ENCODE data around the gene RASAL3. TPM values are rescaled to one million over a fixed set of nuclear protein-coding genes. Genes with fewer than 3 reads are reported as not detected.
A peak's percentile ranks its signal among the peaks of the same experiment; 100 is the strongest.

Gene RASAL3
- total RNA-seq, 1 experiment from 2014 or later, result 1.1 TPM

- no TSS peak for BruUV-seq (replicated peaks)
- no peaks in the 10 kb centered on the region for H3K27me3 ChIP-seq (replicated peaks; ENCODE audit: insufficient read depth, low read depth, low read length, poor library complexity)
- intact Hi-C loops (cut with micrococcal nuclease; ENCODE audit: unreplicated experiment), result no loop called here
- no peaks in the 10 kb centered on the region for H3K36me3 ChIP-seq (ENCODE audit: insufficient read depth, low read length, poor library complexity, severe bottlenecking)
- ChIA-PET CTCF (no interaction called here), POLR2A (ENCODE audit: low non-redundant PET) (no interaction called here)
- no peak overlapping the region for H3K4me3 ChIP-seq (ENCODE audit: low read depth, low read length, poor library complexity, severe bottlenecking)
- no peak overlapping the region for H3K27ac ChIP-seq (ENCODE audit: low read depth, low read length, poor library complexity, severe bottlenecking)
- DNase-seq (ENCODE audit: low spot score), result peak; percentile 77
- H3K9me3 ChIP-seq (ENCODE audit: low read depth, low read length, poor library complexity, severe bottlenecking), result no peaks in the 10 kb centered on the region
- no peak for TF ChIP-seq EZH2 (IDR thresholded peaks at IDR 0.05; ENCODE audit: borderline replicate concordance, low read depth, low read length, poor library complexity, severe bottlenecking)
- TF ChIP-seq, protein P1, sequence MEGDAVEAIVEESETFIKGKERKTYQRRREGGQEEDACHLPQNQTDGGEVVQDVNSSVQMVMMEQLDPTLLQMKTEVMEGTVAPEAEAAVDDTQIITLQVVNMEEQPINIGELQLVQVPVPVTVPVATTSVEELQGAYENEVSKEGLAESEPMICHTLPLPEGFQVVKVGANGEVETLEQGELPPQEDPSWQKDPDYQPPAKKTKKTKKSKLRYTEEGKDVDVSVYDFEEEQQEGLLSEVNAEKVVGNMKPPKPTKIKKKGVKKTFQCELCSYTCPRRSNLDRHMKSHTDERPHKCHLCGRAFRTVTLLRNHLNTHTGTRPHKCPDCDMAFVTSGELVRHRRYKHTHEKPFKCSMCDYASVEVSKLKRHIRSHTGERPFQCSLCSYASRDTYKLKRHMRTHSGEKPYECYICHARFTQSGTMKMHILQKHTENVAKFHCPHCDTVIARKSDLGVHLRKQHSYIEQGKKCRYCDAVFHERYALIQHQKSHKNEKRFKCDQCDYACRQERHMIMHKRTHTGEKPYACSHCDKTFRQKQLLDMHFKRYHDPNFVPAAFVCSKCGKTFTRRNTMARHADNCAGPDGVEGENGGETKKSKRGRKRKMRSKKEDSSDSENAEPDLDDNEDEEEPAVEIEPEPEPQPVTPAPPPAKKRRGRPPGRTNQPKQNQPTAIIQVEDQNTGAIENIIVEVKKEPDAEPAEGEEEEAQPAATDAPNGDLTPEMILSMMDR (conservative IDR thresholded peaks at IDR 0.05; ENCODE audit: low read depth, low read length), result no peak
- H3K4me1 ChIP-seq (ENCODE audit: insufficient read depth, low read length, poor library complexity, severe bottlenecking), result peaks cover 24% of the 10 kb centered on the region
Measured at GRCh38 chr19:15452111-15453047, 12.0 kb downstream of the RASAL3 start.

GRCh38 chr19:15450528-15450890 lies 13.8 kb downstream of the RASAL3 start:
- Histone ChIP-seq H3K27ac (ENCODE audit: low read depth, low read length, poor library complexity, severe bottlenecking) (no peak overlapping the region), H3K27me3 (replicated peaks; ENCODE audit: insufficient read depth, low read depth, low read length, poor library complexity) (no peaks in the 10 kb centered on the region), H3K4me3 (ENCODE audit: low read depth, low read length, poor library complexity, severe bottlenecking) (no peak overlapping the region), H3K36me3 (ENCODE audit: insufficient read depth, low read length, poor library complexity, severe bottlenecking) (no peaks in the 10 kb centered on the region), H3K9me3 (ENCODE audit: low read depth, low read length, poor library complexity, severe bottlenecking) (no peaks in the 10 kb centered on the region), H3K4me1 (ENCODE audit: insufficient read depth, low read length, poor library complexity, severe bottlenecking) (peaks cover 14% of the 10 kb centered on the region)
- intact Hi-C loops (cut with micrococcal nuclease; ENCODE audit: unreplicated experiment), result no loop called here
- no peak for DNase-seq (ENCODE audit: low spot score)
- TF ChIP-seq, protein P1 (conservative IDR thresholded peaks at IDR 0.05; ENCODE audit: low read depth, low read length), result no peak
- no peak for TF ChIP-seq EZH2 (IDR thresholded peaks at IDR 0.05; ENCODE audit: borderline replicate concordance, low read depth, low read length, poor library complexity, severe bottlenecking)
- no TSS peak for BruUV-seq (replicated peaks)
- ChIA-PET POLR2A (ENCODE audit: low non-redundant PET) (interaction anchor here (0.7 kb wide), 1 partner anchor 11 kb away, joined by 3 read pairs; no protein-coding TSS in a partner anchor), CTCF (no interaction called here)

GRCh38 chr19:15449620-15450527 lies 14.5 kb downstream of the RASAL3 start, which contains the start of gene WIZ:
WIZ (minus strand) TSS chr19:15449956; CDS start chr19:15448307, 1,649 bp downstream.
- no peaks in the 10 kb centered on the region for H3K36me3 ChIP-seq (ENCODE audit: insufficient read depth, low read length, poor library complexity, severe bottlenecking)
- peak within 1 kb of the TSS; percentile 57 for H3K27ac ChIP-seq (ENCODE audit: low read depth, low read length, poor library complexity, severe bottlenecking)
- no TSS peak for BruUV-seq (replicated peaks)
- ChIA-PET POLR2A (ENCODE audit: low non-redundant PET) (interaction anchor here (0.7 kb wide), 1 partner anchor 10 kb away, joined by 3 read pairs; no protein-coding TSS in a partner anchor), CTCF (no interaction called here)
- no peaks in the 10 kb centered on the region for H3K27me3 ChIP-seq (replicated peaks; ENCODE audit: insufficient read depth, low read depth, low read length, poor library complexity)
- H3K4me3 ChIP-seq (ENCODE audit: low read depth, low read length, poor library complexity, severe bottlenecking), result peak within 1 kb of the TSS; percentile 63
- H3K4me1 ChIP-seq (ENCODE audit: insufficient read depth, low read length, poor library complexity, severe bottlenecking), result peaks cover 14% of the 10 kb centered on the region
- intact Hi-C loops (cut with micrococcal nuclease; ENCODE audit: unreplicated experiment), result no loop called here
- no peaks in the 10 kb centered on the region for H3K9me3 ChIP-seq (ENCODE audit: low read depth, low read length, poor library complexity, severe bottlenecking)
- TF ChIP-seq, protein P1 (conservative IDR thresholded peaks at IDR 0.05; ENCODE audit: low read depth, low read length), result no peak
- TF ChIP-seq EZH2 (IDR thresholded peaks at IDR 0.05; ENCODE audit: borderline replicate concordance, low read depth, low read length, poor library complexity, severe bottlenecking), result no peak
- DNase-seq (ENCODE audit: low spot score), result peak; percentile 89

Data from A673 (cell line).